Liver (tissue), 3 donors: Measurements from ENCODE around the gene MGAT1.
"Not testable (repeated sequence)": the region's sequence is repeated elsewhere in the genome, so short reads cannot be mapped to it uniquely, and the experiment has no call there.

Source experiments
- CTCF ChIP-seq: fragments of 150-350 bp; IDR thresholded peaks from 2 replicates; pipeline ENCODE4 v1.5.1; 2017; ENCODE audit warnings: improper control_type of control experiment, low read depth, low read length; ENCODE audit not compliant: missing input control
- JUND ChIP-seq, 2 donors: IDR thresholded peaks; 2 replicates each; pipeline ENCODE4 v1.6.1; 2016; ENCODE audit warnings: antibody characterized with exemption in 2 of 2
- RXRA ChIP-seq, 2 donors: IDR thresholded peaks; 2 replicates each; pipeline ENCODE4 v1.6.1; 2017 to 2018; ENCODE audit warnings: antibody characterized with exemption in 2 of 2, mild to moderate bottlenecking in 1 of 2
- donor health status: healthy.
- donor health status: healthy.

GRCh38 chr5:180781900-180782326 lies 20.7 kb downstream of the MGAT1 start:
- not testable (repeated sequence) for TF ChIP-seq CTCF; JUND (IDR thresholded peaks at IDR 0.05); RXRA (IDR thresholded peaks at IDR 0.05)
